GM12874 (cell line): ENCODE measurements around the gene PADI3.

Source experiments
- TF ChIP-seq, protein P1 (sequence below): IDR thresholded peaks from 2 replicates; pipeline ENCODE4 v1.5.1; 2011; ENCODE audit warnings: low read depth, mild to moderate bottlenecking, control low read depth, low read length, moderate library complexity; ENCODE audit not compliant: insufficient read depth

PADI3 gene

DNA sequence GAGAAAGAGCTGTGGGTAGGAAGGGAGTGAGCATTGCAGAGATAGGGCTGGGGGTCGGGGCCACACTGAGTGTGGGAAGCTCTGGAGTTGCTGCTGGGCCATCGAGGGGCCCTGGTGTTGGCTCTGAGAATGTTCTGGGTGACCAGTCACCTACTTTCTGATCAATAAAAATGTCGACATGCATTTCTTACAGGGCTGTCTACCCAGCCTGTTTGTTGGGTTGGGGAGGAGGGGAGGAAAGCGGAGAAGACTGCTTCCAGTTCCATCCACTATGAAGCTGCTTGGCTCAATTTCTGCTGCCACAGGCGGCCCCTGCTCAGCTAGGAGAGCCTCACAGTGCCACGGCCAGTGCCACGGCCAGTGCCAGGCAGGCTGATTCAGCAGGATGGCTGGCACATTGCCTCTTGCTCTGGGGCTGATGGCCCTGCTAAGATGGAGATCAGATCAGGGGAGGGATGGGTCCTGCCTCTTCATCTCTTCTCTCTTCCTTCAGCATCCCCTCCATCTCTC is 3.0 kb upstream of the PADI3 start:
- TF ChIP-seq, protein P1, sequence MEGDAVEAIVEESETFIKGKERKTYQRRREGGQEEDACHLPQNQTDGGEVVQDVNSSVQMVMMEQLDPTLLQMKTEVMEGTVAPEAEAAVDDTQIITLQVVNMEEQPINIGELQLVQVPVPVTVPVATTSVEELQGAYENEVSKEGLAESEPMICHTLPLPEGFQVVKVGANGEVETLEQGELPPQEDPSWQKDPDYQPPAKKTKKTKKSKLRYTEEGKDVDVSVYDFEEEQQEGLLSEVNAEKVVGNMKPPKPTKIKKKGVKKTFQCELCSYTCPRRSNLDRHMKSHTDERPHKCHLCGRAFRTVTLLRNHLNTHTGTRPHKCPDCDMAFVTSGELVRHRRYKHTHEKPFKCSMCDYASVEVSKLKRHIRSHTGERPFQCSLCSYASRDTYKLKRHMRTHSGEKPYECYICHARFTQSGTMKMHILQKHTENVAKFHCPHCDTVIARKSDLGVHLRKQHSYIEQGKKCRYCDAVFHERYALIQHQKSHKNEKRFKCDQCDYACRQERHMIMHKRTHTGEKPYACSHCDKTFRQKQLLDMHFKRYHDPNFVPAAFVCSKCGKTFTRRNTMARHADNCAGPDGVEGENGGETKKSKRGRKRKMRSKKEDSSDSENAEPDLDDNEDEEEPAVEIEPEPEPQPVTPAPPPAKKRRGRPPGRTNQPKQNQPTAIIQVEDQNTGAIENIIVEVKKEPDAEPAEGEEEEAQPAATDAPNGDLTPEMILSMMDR, result no peak

GRCh38 chr1:17246971-17247370 is 1.9 kb upstream of the PADI3 start:
- TF ChIP-seq, protein P1, result no peak

- TF ChIP-seq, protein P1, result no peak
Measured at GRCh38 chr1:17250601-17251000, 1.7 kb downstream of the PADI3 start.

- TF ChIP-seq, protein P1, result no peak
Measured at GRCh38 chr1:17251246-17251645, 2.3 kb downstream of the PADI3 start.

GRCh38 chr1:17251701-17252376 is 2.9 kb downstream of the PADI3 start:
- TF ChIP-seq, protein P1, result no peak

- TF ChIP-seq, protein P1, result no peak
Measured at GRCh38 chr1:17255336-17255735, 6.4 kb downstream of the PADI3 start.

- TF ChIP-seq, protein P1, result no peak
Measured at GRCh38 chr1:17258116-17258757, 9.3 kb downstream of the PADI3 start.
